Hepatocyte (in vitro differentiated cells): ENCODE measurements around the gene PSEN1. TPM values are rescaled to one million over a fixed set of nuclear protein-coding genes. Genes with fewer than 3 reads are reported as not detected.
A peak's percentile ranks its signal among the peaks of the same experiment; 100 is the strongest.

Experiments
- DNase-seq: peaks from one replicate; pipeline ENCODE4 v3.0.0-alpha.2; 2016; ENCODE audit warnings: low spot score
- H2AFZ ChIP-seq: fragments of 200-600 bp; sonication (generic); 2 replicates; pipeline ENCODE4 v1.6.0; 2016; ENCODE audit warnings: antibody characterized with exemption, mild to moderate bottlenecking
- H3K27ac ChIP-seq: fragments of 200-600 bp; sonication (generic); 2 replicates; pipeline ENCODE4 v1.5.1; 2016; ENCODE audit warnings: mild to moderate bottlenecking
- H3K27me3 ChIP-seq: fragments of 200-600 bp; sonication (generic); 2 replicates; pipeline ENCODE4 v1.6.1; 2016
- H3K36me3 ChIP-seq: fragments of 200-600 bp; sonication (generic); replicated peaks from 2 replicates; pipeline ENCODE4 v1.5.1; 2016; ENCODE audit warnings: low read depth; ENCODE audit not compliant: insufficient read depth
- H3K4me1 ChIP-seq: fragments of 200-600 bp; sonication (generic); 2 replicates; pipeline ENCODE4 v1.5.1; 2016; ENCODE audit warnings: mild to moderate bottlenecking, moderate library complexity; ENCODE audit not compliant: insufficient read depth
- H3K4me2 ChIP-seq: fragments of 200-600 bp; sonication (generic); 2 replicates; pipeline ENCODE4 v1.6.0; 2016
- H3K4me3 ChIP-seq: fragments of 200-600 bp; sonication (generic); 2 replicates; pipeline ENCODE4 v1.5.1; 2016; ENCODE audit warnings: mild to moderate bottlenecking
- H3K79me2 ChIP-seq: fragments of 200-600 bp; sonication (generic); 2 replicates; pipeline ENCODE4 v1.6.0; 2017; ENCODE audit warnings: mild to moderate bottlenecking
- H3K9me2 ChIP-seq: fragments of 200-600 bp; sonication (generic); replicated peaks from 2 replicates; pipeline ENCODE4 v1.6.0; 2017; ENCODE audit warnings: mild to moderate bottlenecking; ENCODE audit not compliant: insufficient read depth
- H3K9me3 ChIP-seq: fragments of 200-600 bp; sonication (generic); 2 replicates; pipeline ENCODE4 v1.5.1; 2016; ENCODE audit warnings: low read depth, mild to moderate bottlenecking
- H4K20me1 ChIP-seq: fragments of 200-600 bp; sonication (generic); 2 replicates; pipeline ENCODE4 v1.6.0; 2016; ENCODE audit warnings: mild to moderate bottlenecking; ENCODE audit not compliant: insufficient read depth, poor library complexity, severe bottlenecking
- CTCF ChIP-seq: fragments of 200-600 bp; sonication (generic); IDR thresholded peaks from 2 replicates; pipeline ENCODE4 v1.5.1; 2016; ENCODE audit warnings: antibody characterized with exemption, mild to moderate bottlenecking; ENCODE audit not compliant: poor library complexity
- EZH2 ChIP-seq: fragments of 200-600 bp; sonication (generic); IDR thresholded peaks from 2 replicates; pipeline ENCODE4 v1.6.1; 2016; ENCODE audit warnings: antibody characterized with exemption, mild to moderate bottlenecking, borderline replicate concordance
- EZH2phosphoT487 ChIP-seq: fragments of 200-600 bp; sonication (generic); IDR thresholded peaks from one replicate; pipeline ENCODE4 v1.6.1; 2018; ENCODE audit warnings: antibody characterized with exemption, mild to moderate bottlenecking, low read depth, moderate library complexity; ENCODE audit not compliant: unreplicated experiment, severe bottlenecking
- WGBS: methylation state at CpG from one replicate; pipeline ENCODE4 v1.1.6; 2016; ENCODE audit warnings: low lambda C conversion rate; ENCODE audit errors: missing lambda C conversion rate; 5-methylcytosine and 5-hydroxymethylcytosine counted together
- polyA plus RNA-seq: library from polyadenylated mRNA; unstranded; fragments of >200 nt; fragmentation: Nextera tagmentation; extraction: Ambion mirVana; gene quantifications from 2 replicates; pipeline ENCODE4 v1.2.1, GENCODE V29; 2016
- total RNA-seq: library from RNA; depleted of rRNA; stranded (reverse); fragments of >200 nt; gene quantifications from 2 replicates; pipeline ENCODE4 v1.2.3, GENCODE V29; 2014

Gene PSEN1
- total and polyA plus RNA-seq, 2 experiments from 2014 or later, result 65.6 to 71.6 TPM

DNA sequence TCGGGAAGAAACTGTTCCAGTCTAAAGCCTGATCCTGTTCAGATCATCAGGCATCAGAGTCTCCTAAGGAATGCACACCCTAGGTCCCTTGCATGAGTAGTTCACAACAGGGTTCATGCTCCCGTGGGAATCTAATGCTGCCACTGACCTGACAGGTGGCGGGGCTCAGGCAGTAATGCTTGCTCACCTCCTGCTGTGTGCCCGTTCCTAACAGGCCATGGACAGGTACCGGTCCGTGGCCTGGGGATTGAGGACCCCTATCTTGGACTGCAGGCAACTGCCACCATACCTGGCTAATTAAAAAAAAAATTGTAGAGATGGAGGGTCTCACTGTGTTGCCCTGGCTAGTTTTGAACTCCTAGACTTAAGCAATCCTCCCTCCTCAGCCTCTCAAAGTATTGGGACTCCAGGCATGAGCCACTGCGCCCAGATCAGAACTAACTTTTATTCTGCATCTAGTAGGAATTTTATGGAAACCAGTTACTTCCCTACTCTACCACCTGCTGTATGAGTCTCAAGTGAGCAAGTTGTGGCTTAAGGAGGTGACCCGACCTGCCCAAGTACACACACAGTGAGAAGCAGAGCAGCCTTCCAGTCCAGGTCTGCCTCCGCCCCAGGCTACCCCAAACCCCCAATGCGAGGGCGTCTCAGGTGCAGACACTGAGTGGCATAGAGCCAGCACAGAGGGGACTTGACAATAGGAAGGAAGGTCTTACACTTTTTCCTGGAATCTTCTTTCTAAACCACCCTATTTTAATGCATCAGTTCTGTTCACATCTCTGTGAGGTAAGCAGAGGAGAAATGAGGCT, 98.5 kb downstream of the PSEN1 start:
- H3K9me2 ChIP-seq, result no peaks in the 10 kb centered on the region
- H4K20me1 ChIP-seq, result no peaks in the 10 kb centered on the region
- peak overlapping the region; percentile 73 for H3K27ac ChIP-seq
- H3K27me3 ChIP-seq, result peaks cover 23% of the 10 kb centered on the region
- H3K4me1 ChIP-seq, result peaks cover 56% of the 10 kb centered on the region
- H3K4me2 ChIP-seq, result peak overlapping the region; percentile 56
- H3K4me3 ChIP-seq, result no peak overlapping the region
- WGBS, result 79% methylated on average over 11 of the region's 11 CpGs
- no peaks in the 10 kb centered on the region for H3K36me3 ChIP-seq
- H3K79me2 ChIP-seq, result no peaks in the 10 kb centered on the region
- no peak for DNase-seq
- no peaks in the 10 kb centered on the region for H3K9me3 ChIP-seq
- H2AFZ ChIP-seq, result no peak overlapping the region
- TF ChIP-seq EZH2, result no peak
- TF ChIP-seq CTCF, result no peak
- TF ChIP-seq EZH2phosphoT487, result no peak

DNA sequence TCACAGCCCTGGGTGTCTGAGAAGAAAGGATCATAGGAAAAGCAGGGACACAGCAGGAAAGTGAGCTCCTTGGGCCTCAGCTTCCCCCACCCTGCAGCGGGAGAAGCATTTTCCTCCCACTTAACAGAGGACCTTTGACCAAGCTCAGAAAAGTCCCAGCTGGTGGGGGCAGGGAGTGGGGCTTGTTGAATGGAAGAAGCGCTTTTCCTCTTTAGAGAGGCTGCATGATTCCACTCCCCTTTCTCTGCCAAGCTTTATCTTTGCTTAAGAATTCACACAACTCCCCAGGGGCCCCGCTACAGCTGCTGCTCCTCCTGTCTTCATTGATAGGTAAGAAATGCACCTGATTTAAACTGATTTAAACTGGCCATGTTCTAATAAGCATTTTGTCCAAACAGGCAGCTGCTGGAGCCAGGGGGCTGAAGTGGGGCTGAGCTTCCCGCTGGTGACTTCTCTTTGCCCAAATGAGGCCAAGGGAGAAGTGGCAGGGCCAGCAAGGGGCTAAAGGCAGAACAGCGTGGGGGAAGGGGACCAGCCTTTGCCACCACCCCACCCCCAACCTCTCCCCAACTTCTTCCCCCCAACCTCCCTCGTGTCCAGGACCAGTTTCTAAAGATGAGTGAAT, 99.3 kb downstream of the PSEN1 start:
- peak overlapping the region; percentile 56 for H3K4me2 ChIP-seq
- H3K9me3 ChIP-seq, result no peaks in the 10 kb centered on the region
- H3K36me3 ChIP-seq, result no peaks in the 10 kb centered on the region
- no peak overlapping the region for H3K4me3 ChIP-seq
- TF ChIP-seq EZH2 (no peak), CTCF (no peak)
- H3K79me2 ChIP-seq, result no peaks in the 10 kb centered on the region
- no peaks in the 10 kb centered on the region for H4K20me1 ChIP-seq
- no peaks in the 10 kb centered on the region for H3K9me2 ChIP-seq
- H2AFZ ChIP-seq, result no peak overlapping the region
- H3K27me3 ChIP-seq, result peaks cover 30% of the 10 kb centered on the region
- H3K27ac ChIP-seq, result peak overlapping the region; percentile 73
- WGBS, result 25% methylated on average over 6 of the region's 6 CpGs
- peaks cover 60% of the 10 kb centered on the region for H3K4me1 ChIP-seq
- DNase-seq, result peak; percentile 77

- Histone ChIP-seq H3K9me3 (no peaks in the 10 kb centered on the region), H3K4me2 (peak overlapping the region; percentile 56), H3K4me1 (peaks cover 60% of the 10 kb centered on the region), H3K9me2 (no peaks in the 10 kb centered on the region), H4K20me1 (no peaks in the 10 kb centered on the region), H3K27me3 (peaks cover 32% of the 10 kb centered on the region), H3K79me2 (no peaks in the 10 kb centered on the region), H3K36me3 (no peaks in the 10 kb centered on the region), H3K4me3 (no peak overlapping the region), H2AFZ (no peak overlapping the region), H3K27ac (peak overlapping the region; percentile 73)
- DNase-seq, result no peak
- 49% methylated on average over 11 of the region's 11 CpGs for WGBS
- no peak for TF ChIP-seq CTCF
- no peak for TF ChIP-seq EZH2phosphoT487
- no peak for TF ChIP-seq EZH2
Measured at GRCh38 chr14:73236157-73236556, 99.8 kb downstream of the PSEN1 start.
